ENCODE data around the gene RNU6-1. TPM values are rescaled to one million over a fixed set of nuclear protein-coding genes. Genes with fewer than 3 reads are reported as not detected.

RNU6-1 gene
- total RNA-seq, 6 donors from 2014 or later, result not detected

DNA sequence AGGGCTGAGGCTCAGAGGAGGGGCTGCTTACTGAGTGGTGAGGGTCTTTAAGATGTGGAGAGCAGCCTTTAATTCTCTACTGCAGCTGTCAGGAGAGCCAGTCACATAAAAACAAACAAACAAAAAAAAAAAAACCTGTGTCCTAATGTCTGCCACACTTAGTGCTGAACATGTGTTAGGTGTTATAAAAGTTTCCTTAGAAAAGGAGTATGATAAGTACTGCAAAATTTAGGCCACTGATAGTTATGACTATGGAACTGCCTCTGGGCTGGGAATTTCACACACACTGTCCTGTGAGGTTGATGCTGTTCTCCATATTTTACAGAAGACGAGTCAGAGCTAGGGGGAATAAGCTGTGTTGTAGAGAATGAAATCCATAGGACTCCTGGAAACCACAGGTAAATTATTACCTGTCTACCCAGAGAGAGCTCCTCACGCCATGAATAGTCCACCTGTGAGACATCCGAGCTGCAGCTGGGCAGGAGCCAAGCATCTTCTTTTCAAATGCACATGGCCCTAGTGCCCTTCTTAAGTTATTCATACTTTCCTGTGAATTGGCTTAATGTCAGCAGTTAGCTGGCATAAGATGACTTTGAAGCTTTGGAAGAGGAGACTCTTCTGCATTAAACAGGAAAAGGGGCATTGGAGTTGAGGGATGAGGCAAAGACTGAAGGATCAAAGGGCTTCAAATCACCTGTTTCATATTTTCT is 49.1 kb downstream of the RNU6-1 start:
- no peak overlapping the region for H3K4me3 ChIP-seq
- H3K27ac ChIP-seq, result no peak overlapping the region
- H3K36me3 ChIP-seq, result no peaks in the 10 kb centered on the region
- H3K27me3 ChIP-seq, result no peaks in the 10 kb centered on the region
- H3K9me3 ChIP-seq, result peaks cover 0 to 10% (median 4%) of the 10 kb centered on the region in 4 donors
- WGBS, 2 donors, result 90 to 96% methylated on average over 3 of the region's 3 CpGs
- DNase-seq (no peak), ATAC-seq (ENCODE audit: low FRiP score in 2 of 2) (no peak)
- H3K4me1 ChIP-seq, result no peaks in the 10 kb centered on the region
- no peak for TF ChIP-seq POLR2A (IDR thresholded peaks at IDR 0.05)
- TF ChIP-seq POLR2AphosphoS5 (IDR thresholded peaks at IDR 0.05), result no peak
- TF ChIP-seq, protein P1, sequence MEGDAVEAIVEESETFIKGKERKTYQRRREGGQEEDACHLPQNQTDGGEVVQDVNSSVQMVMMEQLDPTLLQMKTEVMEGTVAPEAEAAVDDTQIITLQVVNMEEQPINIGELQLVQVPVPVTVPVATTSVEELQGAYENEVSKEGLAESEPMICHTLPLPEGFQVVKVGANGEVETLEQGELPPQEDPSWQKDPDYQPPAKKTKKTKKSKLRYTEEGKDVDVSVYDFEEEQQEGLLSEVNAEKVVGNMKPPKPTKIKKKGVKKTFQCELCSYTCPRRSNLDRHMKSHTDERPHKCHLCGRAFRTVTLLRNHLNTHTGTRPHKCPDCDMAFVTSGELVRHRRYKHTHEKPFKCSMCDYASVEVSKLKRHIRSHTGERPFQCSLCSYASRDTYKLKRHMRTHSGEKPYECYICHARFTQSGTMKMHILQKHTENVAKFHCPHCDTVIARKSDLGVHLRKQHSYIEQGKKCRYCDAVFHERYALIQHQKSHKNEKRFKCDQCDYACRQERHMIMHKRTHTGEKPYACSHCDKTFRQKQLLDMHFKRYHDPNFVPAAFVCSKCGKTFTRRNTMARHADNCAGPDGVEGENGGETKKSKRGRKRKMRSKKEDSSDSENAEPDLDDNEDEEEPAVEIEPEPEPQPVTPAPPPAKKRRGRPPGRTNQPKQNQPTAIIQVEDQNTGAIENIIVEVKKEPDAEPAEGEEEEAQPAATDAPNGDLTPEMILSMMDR (IDR thresholded peaks at IDR 0.05), result no peak

Small RNAs within 50 kb of the gene (small RNA-seq; reads per million reads assigned to genes)
- gene RNU6-1, result 0 to 0.92 (median 0) reads per million in 4 donors

Other genes with a start within 250 kb of the RNU6-1 start
- gene SKOR1, start 14.5 kb downstream of the RNU6-1 start, total RNA-seq, result 1 to 10 TPM in 2 of 6 donors, under 1 TPM in 4; 0.44 to 4.2 (median 0.63) TPM
- 100 to 1,000 TPM in 1 of 6 donors, 10 to 100 TPM in 5; 44.7 to 114 (median 64.3) TPM for gene PIAS1, start 214.3 kb upstream of the RNU6-1 start, total RNA-seq

Data from upper lobe of left lung (tissue), 6 donors.